ENCODE results near the gene FMOD. TPM values are rescaled to one million over a fixed set of nuclear protein-coding genes. Genes with fewer than 3 reads are reported as not detected.

FMOD gene
- polyA plus RNA-seq, 3 donors = not detected

- Histone ChIP-seq H3K9me3 (replicated peaks in 1 of 2; ENCODE audit: control insufficient read depth in 1 of 2, insufficient read depth in 1 of 2, low read length in 2 of 2) (peaks cover 3 to 6% of the 10 kb centered on the region in 2 donors), H2AFZ (ENCODE audit: insufficient read depth, low read depth, low read length, poor library complexity, severe bottlenecking) (peak overlapping the region; percentile 16), H3K79me2 (ENCODE audit: insufficient read depth, low read length) (no peaks in the 10 kb centered on the region), H3K4me3 (replicated peaks in 1 of 3; ENCODE audit: low read depth in 2 of 3, low read length in 3 of 3) (no peak overlapping the region), H3K36me3 (replicated peaks in 1 of 2; ENCODE audit: control insufficient read depth in 1 of 2, insufficient read depth in 2 of 2, low read length in 2 of 2) (no peaks in the 10 kb centered on the region), H3K4me1 (ENCODE audit: control insufficient read depth in 1 of 2, insufficient read depth in 2 of 2, low read length in 2 of 2) (peaks cover 14 to 15% of the 10 kb centered on the region in 2 donors), H4K20me1 (ENCODE audit: insufficient read depth, low read length) (no peaks in the 10 kb centered on the region), H3K27me3 (ENCODE audit: control insufficient read depth in 2 of 2, insufficient read depth in 2 of 2, low read length in 2 of 2) (peaks cover 0 to 13% of the 10 kb centered on the region in 2 donors), H3K27ac (ENCODE audit: low read depth in 1 of 2, low read length in 2 of 2) (no peak overlapping the region), H3K4me2 (replicated peaks; ENCODE audit: extremely low read depth, low read length, poor library complexity, severe bottlenecking) (no peak overlapping the region), H3K9ac (ENCODE audit: insufficient read depth, low read length, poor library complexity, severe bottlenecking) (no peak overlapping the region)
- no peaks in the 10 kb centered on the region for H3K36me3 Mint-ChIP-seq
- intact Hi-C loops (cut with micrococcal nuclease) = loop anchor here in 1 of 2 donors (10.0 kb wide), 1 partner anchor 73 kb away; no protein-coding TSS in a partner anchor
- H3K9me3 Mint-ChIP-seq = peaks cover 3 to 7% (median 5%) of the 10 kb centered on the region in 7 donors
- peak; percentile 42 to 61 (median 52) for DNase-seq
- H3K27ac Mint-ChIP-seq = peak overlapping the region in 3 of 7 donors; percentile 28 to 58 (median 41)
- H3K27me3 Mint-ChIP-seq (ENCODE audit: low read depth in 3 of 3) = peaks cover 21 to 30% (median 24%) of the 10 kb centered on the region in 3 donors
- WGBS (ENCODE audit: insufficient coverage) = 20% methylated on average over 4 of the region's 6 CpGs
- peaks cover 18% of the 10 kb centered on the region for H3K4me1 Mint-ChIP-seq
- no peak overlapping the region for H3K4me3 Mint-ChIP-seq
- TF ChIP-seq, protein P1, sequence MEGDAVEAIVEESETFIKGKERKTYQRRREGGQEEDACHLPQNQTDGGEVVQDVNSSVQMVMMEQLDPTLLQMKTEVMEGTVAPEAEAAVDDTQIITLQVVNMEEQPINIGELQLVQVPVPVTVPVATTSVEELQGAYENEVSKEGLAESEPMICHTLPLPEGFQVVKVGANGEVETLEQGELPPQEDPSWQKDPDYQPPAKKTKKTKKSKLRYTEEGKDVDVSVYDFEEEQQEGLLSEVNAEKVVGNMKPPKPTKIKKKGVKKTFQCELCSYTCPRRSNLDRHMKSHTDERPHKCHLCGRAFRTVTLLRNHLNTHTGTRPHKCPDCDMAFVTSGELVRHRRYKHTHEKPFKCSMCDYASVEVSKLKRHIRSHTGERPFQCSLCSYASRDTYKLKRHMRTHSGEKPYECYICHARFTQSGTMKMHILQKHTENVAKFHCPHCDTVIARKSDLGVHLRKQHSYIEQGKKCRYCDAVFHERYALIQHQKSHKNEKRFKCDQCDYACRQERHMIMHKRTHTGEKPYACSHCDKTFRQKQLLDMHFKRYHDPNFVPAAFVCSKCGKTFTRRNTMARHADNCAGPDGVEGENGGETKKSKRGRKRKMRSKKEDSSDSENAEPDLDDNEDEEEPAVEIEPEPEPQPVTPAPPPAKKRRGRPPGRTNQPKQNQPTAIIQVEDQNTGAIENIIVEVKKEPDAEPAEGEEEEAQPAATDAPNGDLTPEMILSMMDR (IDR thresholded peaks at IDR 0.05) = no peak
Measured at GRCh38 chr1:203361945-203362719, 11.2 kb upstream of the FMOD start.

GRCh38 chr1:203360547-203361185 lies 9.7 kb upstream of the FMOD start:
- Histone ChIP-seq H2AFZ (ENCODE audit: insufficient read depth, low read depth, low read length, poor library complexity, severe bottlenecking) (no peak overlapping the region), H3K9me3 (replicated peaks in 1 of 2; ENCODE audit: control insufficient read depth in 1 of 2, insufficient read depth in 1 of 2, low read length in 2 of 2) (peaks cover 9 to 15% of the 10 kb centered on the region in 2 donors), H3K27ac (ENCODE audit: low read depth in 1 of 2, low read length in 2 of 2) (no peak overlapping the region), H3K27me3 (ENCODE audit: control insufficient read depth in 2 of 2, insufficient read depth in 2 of 2, low read length in 2 of 2) (peaks cover 0 to 13% of the 10 kb centered on the region in 2 donors), H3K4me1 (ENCODE audit: control insufficient read depth in 1 of 2, insufficient read depth in 2 of 2, low read length in 2 of 2) (peaks cover 14 to 15% of the 10 kb centered on the region in 2 donors), H3K36me3 (replicated peaks in 1 of 2; ENCODE audit: control insufficient read depth in 1 of 2, insufficient read depth in 2 of 2, low read length in 2 of 2) (no peaks in the 10 kb centered on the region), H3K4me3 (replicated peaks in 1 of 3; ENCODE audit: low read depth in 2 of 3, low read length in 3 of 3) (no peak overlapping the region), H3K9ac (ENCODE audit: insufficient read depth, low read length, poor library complexity, severe bottlenecking) (no peak overlapping the region), H4K20me1 (ENCODE audit: insufficient read depth, low read length) (no peaks in the 10 kb centered on the region), H3K79me2 (ENCODE audit: insufficient read depth, low read length) (no peaks in the 10 kb centered on the region), H3K4me2 (replicated peaks; ENCODE audit: extremely low read depth, low read length, poor library complexity, severe bottlenecking) (no peak overlapping the region)
- Mint-ChIP-seq H3K27me3 (ENCODE audit: low read depth in 3 of 3) (peaks cover 21 to 31% (median 28%) of the 10 kb centered on the region in 3 donors), H3K27ac (no peak overlapping the region), H3K9me3 (peaks cover 5 to 13% (median 10%) of the 10 kb centered on the region in 7 donors), H3K4me3 (no peak overlapping the region), H3K36me3 (no peaks in the 10 kb centered on the region), H3K4me1 (peaks cover 18% of the 10 kb centered on the region)
- WGBS (ENCODE audit: insufficient coverage) = 95% methylated on average over 7 of the region's 10 CpGs
- no peak for DNase-seq
- TF ChIP-seq, protein P1 (IDR thresholded peaks at IDR 0.05) = no peak
- intact Hi-C loops (cut with micrococcal nuclease) = loop anchor here in 1 of 2 donors (10.0 kb wide), 1 partner anchor 74 kb away; no protein-coding TSS in a partner anchor

Data from CD14-positive monocyte (primary cell).